GM19193 (cell line): Measurements from ENCODE around the gene FCN1.

Experiments
- POLR2A ChIP-seq: IDR thresholded peaks from 4 replicates; pipeline ENCODE4 v1.6.1; 2011; ENCODE audit not compliant: insufficient read depth, insufficient read length; ENCODE audit errors: extremely low read depth

FCN1 gene

GRCh38 chr9:134957165-134957944, 39.6 kb upstream of the FCN1 start:
- TF ChIP-seq POLR2A: no peak

GRCh38 chr9:134955801-134956200, 38.1 kb upstream of the FCN1 start:
- TF ChIP-seq POLR2A: no peak

GRCh38 chr9:134955156-134955555, 37.4 kb upstream of the FCN1 start:
- no peak for TF ChIP-seq POLR2A

GRCh38 chr9:134951994-134952393, 34.3 kb upstream of the FCN1 start:
- TF ChIP-seq POLR2A: no peak

- TF ChIP-seq POLR2A: no peak
Observed at GRCh38 chr9:134951461-134951860, 33.7 kb upstream of the FCN1 start.

- TF ChIP-seq POLR2A: no peak
Observed at GRCh38 chr9:134950386-134951210, 32.9 kb upstream of the FCN1 start.

GRCh38 chr9:134949681-134950385, 32.1 kb upstream of the FCN1 start:
- no peak for TF ChIP-seq POLR2A

GRCh38 chr9:134948149-134948548, 30.4 kb upstream of the FCN1 start:
- no peak for TF ChIP-seq POLR2A

GRCh38 chr9:134947265-134947955, 29.7 kb upstream of the FCN1 start:
- TF ChIP-seq POLR2A: no peak

GRCh38 chr9:134946663-134947062, 29.0 kb upstream of the FCN1 start:
- no peak for TF ChIP-seq POLR2A

- no peak for TF ChIP-seq POLR2A
Observed at GRCh38 chr9:134945509-134946275, 28.0 kb upstream of the FCN1 start.

GRCh38 chr9:134944916-134945315, 27.2 kb upstream of the FCN1 start:
- TF ChIP-seq POLR2A: no peak

GRCh38 chr9:134944351-134944802, 26.7 kb upstream of the FCN1 start:
- no peak for TF ChIP-seq POLR2A

- no peak for TF ChIP-seq POLR2A
Observed at GRCh38 chr9:134943836-134944235, 26.1 kb upstream of the FCN1 start.
